Neural cell (in vitro differentiated cells): ENCODE data around the gene JHY. TPM values are rescaled to one million over a fixed set of nuclear protein-coding genes. Genes with fewer than 3 reads are reported as not detected.

ENCODE experiments used
- H2AFZ ChIP-seq: fragments of 200-600, 300-800 bp; sonication (generic), shearing (Covaris generic); 2 replicates; pipeline ENCODE4 v1.6.0; 2014; ENCODE audit warnings: low read depth, mild to moderate bottlenecking, antibody characterized with exemption, low read length, moderate library complexity
- H3F3A ChIP-seq: fragments of 200-600 bp; shearing (Covaris generic); 2 replicates; pipeline ENCODE4 v1.6.1; 2016; ENCODE audit warnings: mild to moderate bottlenecking, moderate library complexity, mixed read lengths, antibody characterized with exemption, low read length; ENCODE audit not compliant: insufficient read depth, poor library complexity, severe bottlenecking
- H3K27ac ChIP-seq: fragments of 200-600, 300-800 bp; sonication (generic), shearing (Covaris generic); 2 replicates; pipeline ENCODE4 v1.5.1; 2014; ENCODE audit warnings: mild to moderate bottlenecking, low read length, moderate library complexity
- H3K27me3 ChIP-seq: fragments of 300-800, 200-600 bp; sonication (generic), shearing (Covaris generic); 2 replicates; pipeline ENCODE4 v1.6.0; 2014; ENCODE audit warnings: mild to moderate bottlenecking, low read depth, low read length, moderate library complexity; ENCODE audit not compliant: insufficient read depth
- H3K36me3 ChIP-seq: fragments of 300-800, 200-600 bp; sonication (generic), shearing (Covaris generic); 2 replicates; pipeline ENCODE4 v1.5.1; 2014; ENCODE audit warnings: mild to moderate bottlenecking, antibody characterized with exemption, low read length, moderate library complexity; ENCODE audit not compliant: insufficient read depth
- H3K4me2 ChIP-seq: fragments of 300-800, 200-600 bp; sonication (generic), shearing (Covaris generic); 2 replicates; pipeline ENCODE4 v1.6.0; 2014; ENCODE audit warnings: mild to moderate bottlenecking, low read length
- H3K4me3 ChIP-seq: fragments of 300-800, 200-600 bp; sonication (generic), shearing (Covaris generic); 2 replicates; pipeline ENCODE4 v1.5.1; 2014; ENCODE audit warnings: mild to moderate bottlenecking, low read length, moderate library complexity
- H3K79me2 ChIP-seq: fragments of 200-600 bp; shearing (Covaris generic); replicated peaks from 2 replicates; pipeline ENCODE4 v1.6.0; 2014; ENCODE audit warnings: mild to moderate bottlenecking, low read length, moderate library complexity; ENCODE audit not compliant: insufficient read depth
- H3K9ac ChIP-seq: fragments of 300-800, 200-600 bp; sonication (generic), shearing (Covaris generic); 2 replicates; pipeline ENCODE4 v1.6.1; 2016; ENCODE audit warnings: mild to moderate bottlenecking, low read length, mixed read lengths
- H3K9me2 ChIP-seq: fragments of 200-600 bp; shearing (Covaris generic); 2 replicates; pipeline ENCODE4 v1.6.1; 2016; ENCODE audit warnings: mild to moderate bottlenecking, low read length, mixed read lengths; ENCODE audit not compliant: insufficient read depth
- H3K9me3 ChIP-seq: fragments of 200-600, 300-800 bp; sonication (generic), shearing (Covaris generic); 2 replicates; pipeline ENCODE4 v1.6.1; 2016; ENCODE audit warnings: mild to moderate bottlenecking, mixed run types, low read length, moderate library complexity, mixed read lengths
- H4K20me1 ChIP-seq: fragments of 200-600 bp; shearing (Covaris generic); 2 replicates; pipeline ENCODE4 v1.6.1; 2016; ENCODE audit warnings: mild to moderate bottlenecking, mixed run types; ENCODE audit not compliant: insufficient read depth
- EP300 ChIP-seq: fragments of 450-650 bp; conservative IDR thresholded peaks from 2 replicates; pipeline ENCODE4 v1.6.1; 2014; ENCODE audit warnings: antibody characterized with exemption, mild to moderate bottlenecking, moderate library complexity; ENCODE audit not compliant: poor library complexity, severe bottlenecking
- EZH2 ChIP-seq: fragments of 200-600, 300-800 bp; shearing (Covaris generic), sonication (generic); IDR thresholded peaks from 2 replicates; pipeline ENCODE4 v1.6.1; 2014; ENCODE audit warnings: antibody characterized with exemption, low read length, borderline replicate concordance, mild to moderate bottlenecking; ENCODE audit not compliant: insufficient read depth, poor library complexity, severe bottlenecking
- MXI1 ChIP-seq: fragments of 450-650 bp; conservative IDR thresholded peaks from 2 replicates; pipeline ENCODE4 v1.6.1; 2014; ENCODE audit warnings: antibody characterized with exemption, mild to moderate bottlenecking; ENCODE audit not compliant: poor library complexity, severe bottlenecking
- POLR2AphosphoS5 ChIP-seq: IDR thresholded peaks from 2 replicates; pipeline ENCODE4 v1.6.1; 2012
- RAD21 ChIP-seq: fragments of 450-650 bp; conservative IDR thresholded peaks from 2 replicates; pipeline ENCODE4 v1.6.1; 2014; ENCODE audit warnings: antibody characterized with exemption, mild to moderate bottlenecking, moderate library complexity
- SMC3 ChIP-seq: fragments of 450-650 bp; conservative IDR thresholded peaks from 2 replicates; pipeline ENCODE4 v1.6.1; 2014; ENCODE audit warnings: antibody characterized with exemption, mild to moderate bottlenecking, moderate library complexity; ENCODE audit not compliant: poor library complexity
- TAF1 ChIP-seq: IDR thresholded peaks from 2 replicates; pipeline ENCODE4 v1.6.1; 2012; ENCODE audit warnings: low read depth
- polyA plus RNA-seq: library from polyadenylated mRNA; depleted of rRNA; stranded (reverse); fragments of >200 nt; gene quantifications from 2 replicates; pipeline ENCODE4 v1.2.3, GENCODE V29; 2014
- TF ChIP-seq, protein P1 (sequence below): fragments of 450-650 bp; IDR thresholded peaks from 2 replicates; pipeline ENCODE4 v1.5.1; 2014; ENCODE audit warnings: antibody characterized with exemption, mild to moderate bottlenecking, moderate library complexity; ENCODE audit not compliant: poor library complexity, severe bottlenecking
- TF ChIP-seq, protein P2 (sequence below): IDR thresholded peaks from 2 replicates; pipeline ENCODE4 v1.6.1; 2012; ENCODE audit warnings: borderline replicate concordance

JHY gene
- polyA plus RNA-seq, 1 donor from 2014 or later = 0.37 TPM

DNA sequence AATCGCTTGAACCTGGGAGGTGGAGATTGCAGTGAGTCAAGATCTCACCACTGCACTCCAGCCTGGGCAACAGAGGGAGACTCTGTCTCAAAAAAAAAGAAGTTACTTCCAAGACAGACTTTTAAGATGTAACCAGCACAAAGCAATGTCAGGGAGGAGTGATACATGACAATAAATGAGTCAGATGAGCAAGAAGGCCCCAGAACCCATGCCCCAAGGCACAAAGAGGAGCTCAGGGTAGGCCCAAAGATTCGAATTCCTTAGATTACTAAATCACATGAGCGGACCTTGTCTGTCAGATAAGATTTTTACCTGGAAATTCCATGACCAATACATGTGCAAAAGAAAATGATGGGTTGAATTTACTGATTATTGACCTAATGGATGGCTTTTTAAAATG, 10.5 kb upstream of the JHY start:
- Histone ChIP-seq H3K27ac (no peak overlapping the region), H3K9me3 (no peaks in the 10 kb centered on the region), H2AFZ (no peak overlapping the region), H3K4me2 (no peak overlapping the region), H4K20me1 (no peaks in the 10 kb centered on the region), H3K79me2 (no peaks in the 10 kb centered on the region), H3F3A (no peaks in the 10 kb centered on the region), H3K9ac (no peak overlapping the region), H3K9me2 (no peaks in the 10 kb centered on the region), H3K27me3 (no peaks in the 10 kb centered on the region), H3K4me3 (no peak overlapping the region), H3K36me3 (no peaks in the 10 kb centered on the region)
- no peak for TF ChIP-seq MXI1

DNA sequence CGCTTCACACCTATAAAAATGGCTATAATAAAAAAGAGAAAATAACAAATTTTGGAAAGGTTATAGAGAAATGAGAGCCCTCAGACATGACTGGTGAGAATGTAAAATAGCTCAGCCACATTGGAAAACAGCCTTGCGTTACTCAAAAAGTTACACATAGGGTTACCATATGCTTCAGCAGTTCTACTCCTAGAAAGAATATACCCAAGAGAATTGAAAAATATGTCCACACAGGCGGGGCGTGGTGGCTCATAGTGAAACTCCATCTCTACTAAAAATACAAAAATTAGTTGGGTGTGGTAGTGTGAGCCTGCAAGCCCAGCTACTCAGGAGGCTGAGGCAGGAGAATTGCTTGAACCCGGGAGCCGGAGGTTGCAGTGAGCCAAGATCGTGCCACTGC, 7.6 kb upstream of the JHY start:
- Histone ChIP-seq H3K27ac (no peak overlapping the region), H3K4me3 (no peak overlapping the region), H3K79me2 (no peaks in the 10 kb centered on the region), H3K27me3 (no peaks in the 10 kb centered on the region), H3K9me2 (no peaks in the 10 kb centered on the region), H3K9me3 (no peaks in the 10 kb centered on the region), H3K4me2 (no peak overlapping the region), H3K36me3 (no peaks in the 10 kb centered on the region), H2AFZ (no peak overlapping the region), H3F3A (no peaks in the 10 kb centered on the region), H3K9ac (no peak overlapping the region), H4K20me1 (no peaks in the 10 kb centered on the region)
- no peak for TF ChIP-seq EZH2

DNA sequence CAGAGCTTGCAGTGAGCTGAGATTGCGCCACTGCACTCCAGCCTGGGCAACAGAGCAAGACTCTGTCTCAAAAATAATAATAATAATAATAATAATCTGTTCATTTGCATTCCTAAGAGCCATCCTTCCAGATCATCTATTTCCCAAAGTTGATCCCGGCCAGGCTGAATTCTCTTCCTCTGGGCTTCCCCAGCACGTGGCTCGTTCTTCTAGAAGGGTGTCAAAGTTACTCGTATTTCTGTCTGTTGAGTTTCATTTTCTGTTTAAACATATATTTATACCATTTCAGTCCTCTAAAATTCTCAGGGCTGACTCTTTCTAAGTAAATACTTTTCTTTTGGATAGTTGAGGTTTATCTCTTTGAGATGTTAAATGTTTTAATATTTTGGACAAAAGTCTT, 4.8 kb upstream of the JHY start:
- Histone ChIP-seq H3F3A (no peaks in the 10 kb centered on the region), H3K27ac (no peak overlapping the region), H4K20me1 (no peaks in the 10 kb centered on the region), H3K9ac (no peak overlapping the region), H3K9me2 (no peaks in the 10 kb centered on the region), H3K9me3 (no peaks in the 10 kb centered on the region), H3K4me3 (no peak overlapping the region), H3K36me3 (no peaks in the 10 kb centered on the region), H3K27me3 (peaks cover 11% of the 10 kb centered on the region), H2AFZ (no peak overlapping the region), H3K4me2 (no peak overlapping the region), H3K79me2 (no peaks in the 10 kb centered on the region)
- TF ChIP-seq TAF1 = no peak
- no peak for TF ChIP-seq POLR2AphosphoS5
- TF ChIP-seq EP300 = no peak

DNA sequence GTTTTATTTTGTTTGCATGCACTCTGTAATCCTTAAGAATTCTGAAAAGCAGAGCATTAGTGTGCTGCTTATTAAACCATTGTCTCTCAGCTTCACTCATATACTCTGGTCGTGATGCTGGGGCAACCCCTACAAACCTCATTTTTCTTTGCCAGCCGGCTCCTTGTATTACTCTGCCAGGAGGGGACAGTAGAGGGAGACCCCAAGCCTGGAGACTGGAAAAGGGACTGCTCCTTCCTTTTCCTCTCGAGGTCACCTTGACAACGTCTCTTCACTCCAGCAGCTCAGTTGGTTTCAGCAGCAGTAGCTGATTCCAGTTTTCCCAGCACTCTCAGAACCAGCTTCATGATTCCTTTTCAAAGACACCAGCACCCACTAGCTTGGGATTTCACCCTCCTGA, 2.8 kb upstream of the JHY start:
- H3K9me2 ChIP-seq = no peaks in the 10 kb centered on the region
- H3K27me3 ChIP-seq = peaks cover 25% of the 10 kb centered on the region
- no peak overlapping the region for H3K4me3 ChIP-seq
- no peaks in the 10 kb centered on the region for H3K36me3 ChIP-seq
- no peak overlapping the region for H2AFZ ChIP-seq
- no peak overlapping the region for H3K27ac ChIP-seq
- no peaks in the 10 kb centered on the region for H3F3A ChIP-seq
- H3K4me2 ChIP-seq = no peak overlapping the region
- no peaks in the 10 kb centered on the region for H3K79me2 ChIP-seq
- no peaks in the 10 kb centered on the region for H4K20me1 ChIP-seq
- TF ChIP-seq RAD21 (peak; percentile 15), SMC3 (no peak), EP300 (no peak), TAF1 (no peak), EZH2 (no peak), POLR2AphosphoS5 (no peak), MXI1 (no peak)
- TF ChIP-seq, protein P1, sequence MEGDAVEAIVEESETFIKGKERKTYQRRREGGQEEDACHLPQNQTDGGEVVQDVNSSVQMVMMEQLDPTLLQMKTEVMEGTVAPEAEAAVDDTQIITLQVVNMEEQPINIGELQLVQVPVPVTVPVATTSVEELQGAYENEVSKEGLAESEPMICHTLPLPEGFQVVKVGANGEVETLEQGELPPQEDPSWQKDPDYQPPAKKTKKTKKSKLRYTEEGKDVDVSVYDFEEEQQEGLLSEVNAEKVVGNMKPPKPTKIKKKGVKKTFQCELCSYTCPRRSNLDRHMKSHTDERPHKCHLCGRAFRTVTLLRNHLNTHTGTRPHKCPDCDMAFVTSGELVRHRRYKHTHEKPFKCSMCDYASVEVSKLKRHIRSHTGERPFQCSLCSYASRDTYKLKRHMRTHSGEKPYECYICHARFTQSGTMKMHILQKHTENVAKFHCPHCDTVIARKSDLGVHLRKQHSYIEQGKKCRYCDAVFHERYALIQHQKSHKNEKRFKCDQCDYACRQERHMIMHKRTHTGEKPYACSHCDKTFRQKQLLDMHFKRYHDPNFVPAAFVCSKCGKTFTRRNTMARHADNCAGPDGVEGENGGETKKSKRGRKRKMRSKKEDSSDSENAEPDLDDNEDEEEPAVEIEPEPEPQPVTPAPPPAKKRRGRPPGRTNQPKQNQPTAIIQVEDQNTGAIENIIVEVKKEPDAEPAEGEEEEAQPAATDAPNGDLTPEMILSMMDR = peak; percentile 60
- TF ChIP-seq, protein P2, sequence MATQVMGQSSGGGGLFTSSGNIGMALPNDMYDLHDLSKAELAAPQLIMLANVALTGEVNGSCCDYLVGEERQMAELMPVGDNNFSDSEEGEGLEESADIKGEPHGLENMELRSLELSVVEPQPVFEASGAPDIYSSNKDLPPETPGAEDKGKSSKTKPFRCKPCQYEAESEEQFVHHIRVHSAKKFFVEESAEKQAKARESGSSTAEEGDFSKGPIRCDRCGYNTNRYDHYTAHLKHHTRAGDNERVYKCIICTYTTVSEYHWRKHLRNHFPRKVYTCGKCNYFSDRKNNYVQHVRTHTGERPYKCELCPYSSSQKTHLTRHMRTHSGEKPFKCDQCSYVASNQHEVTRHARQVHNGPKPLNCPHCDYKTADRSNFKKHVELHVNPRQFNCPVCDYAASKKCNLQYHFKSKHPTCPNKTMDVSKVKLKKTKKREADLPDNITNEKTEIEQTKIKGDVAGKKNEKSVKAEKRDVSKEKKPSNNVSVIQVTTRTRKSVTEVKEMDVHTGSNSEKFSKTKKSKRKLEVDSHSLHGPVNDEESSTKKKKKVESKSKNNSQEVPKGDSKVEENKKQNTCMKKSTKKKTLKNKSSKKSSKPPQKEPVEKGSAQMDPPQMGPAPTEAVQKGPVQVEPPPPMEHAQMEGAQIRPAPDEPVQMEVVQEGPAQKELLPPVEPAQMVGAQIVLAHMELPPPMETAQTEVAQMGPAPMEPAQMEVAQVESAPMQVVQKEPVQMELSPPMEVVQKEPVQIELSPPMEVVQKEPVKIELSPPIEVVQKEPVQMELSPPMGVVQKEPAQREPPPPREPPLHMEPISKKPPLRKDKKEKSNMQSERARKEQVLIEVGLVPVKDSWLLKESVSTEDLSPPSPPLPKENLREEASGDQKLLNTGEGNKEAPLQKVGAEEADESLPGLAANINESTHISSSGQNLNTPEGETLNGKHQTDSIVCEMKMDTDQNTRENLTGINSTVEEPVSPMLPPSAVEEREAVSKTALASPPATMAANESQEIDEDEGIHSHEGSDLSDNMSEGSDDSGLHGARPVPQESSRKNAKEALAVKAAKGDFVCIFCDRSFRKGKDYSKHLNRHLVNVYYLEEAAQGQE = no peak
- H3K9ac ChIP-seq = no peak overlapping the region
- H3K9me3 ChIP-seq = no peaks in the 10 kb centered on the region
